Lower leg skin (tissue), 4 donors: ENCODE measurements around the gene CCNK. TPM values are rescaled to one million over a fixed set of nuclear protein-coding genes. Genes with fewer than 3 reads are reported as not detected.

Source experiments
- DNase-seq, 2 donors: peaks; one replicate each; pipeline ENCODE4 v3.0.0-alpha.2; 2019; ENCODE audit warnings: low spot score in 2 of 2
- H3K4me3 ChIP-seq: fragments of 200-600 bp; sonication (generic); 2 replicates; pipeline ENCODE4 v1.5.1; 2017; ENCODE audit warnings: mild to moderate bottlenecking, low read depth; ENCODE audit not compliant: poor library complexity, severe bottlenecking
- POLR2A ChIP-seq, 2 donors: fragments of 450-650 bp; IDR thresholded peaks; one replicate each; pipeline ENCODE4 v1.6.1; 2016 to 2017; ENCODE audit warnings: antibody characterized with exemption in 2 of 2, mild to moderate bottlenecking in 1 of 2, moderate library complexity in 1 of 2
- WGBS, 2 donors: methylation state at CpG; one replicate each; pipeline ENCODE4 v1.1.5; 2018; 5-methylcytosine and 5-hydroxymethylcytosine counted together
- intact Hi-C: fragments of 100-400 bp; cut with DNase I; formaldehyde crosslinking; loops from one replicate; pipeline ENCODE4 v1.15.0; 2023; ENCODE audit warnings: low total_unique reads
- total RNA-seq, 4 donors: library from RNA; depleted of rRNA; stranded (reverse); fragments of >200 nt; gene quantifications; one replicate each; pipeline ENCODE4 v1.1.0, GENCODE V29; 2016
- TF ChIP-seq, protein P1 (sequence below), 3 donors: fragments of 450-650 bp; IDR thresholded peaks; one replicate each; pipeline ENCODE4 v1.5.1; 2016; ENCODE audit warnings: antibody characterized with exemption in 3 of 3, mild to moderate bottlenecking in 3 of 3, moderate library complexity in 2 of 3

Gene CCNK
- total RNA-seq, 4 donors from 2014 or later: 15.0 to 29.4 (median 25.3) TPM

DNA sequence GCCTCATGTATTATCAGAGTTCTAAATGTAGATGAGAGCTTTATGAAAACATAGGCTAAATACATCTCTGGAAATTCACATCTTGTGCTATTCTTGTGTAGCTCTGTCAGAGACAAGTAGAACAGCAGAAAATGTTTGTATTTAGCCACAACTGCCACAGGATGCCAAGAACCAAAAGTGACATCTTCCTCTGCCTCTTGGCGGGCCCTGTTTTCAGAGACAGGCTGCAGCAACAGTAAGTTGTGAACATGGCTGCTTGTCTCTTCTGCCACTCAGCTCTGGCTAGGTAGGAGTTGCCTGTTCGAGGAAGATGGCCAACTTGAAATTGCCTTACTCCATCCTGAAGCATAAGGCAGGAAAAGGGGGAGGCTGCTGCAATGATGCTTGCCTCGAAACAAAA lies 30.9 kb upstream of the CCNK start:
- no peak overlapping the region for H3K4me3 ChIP-seq
- intact Hi-C loops: no loop called here
- 80 to 87% methylated on average over 3 of the region's 3 CpGs for WGBS, 2 donors
- TF ChIP-seq, protein P1, sequence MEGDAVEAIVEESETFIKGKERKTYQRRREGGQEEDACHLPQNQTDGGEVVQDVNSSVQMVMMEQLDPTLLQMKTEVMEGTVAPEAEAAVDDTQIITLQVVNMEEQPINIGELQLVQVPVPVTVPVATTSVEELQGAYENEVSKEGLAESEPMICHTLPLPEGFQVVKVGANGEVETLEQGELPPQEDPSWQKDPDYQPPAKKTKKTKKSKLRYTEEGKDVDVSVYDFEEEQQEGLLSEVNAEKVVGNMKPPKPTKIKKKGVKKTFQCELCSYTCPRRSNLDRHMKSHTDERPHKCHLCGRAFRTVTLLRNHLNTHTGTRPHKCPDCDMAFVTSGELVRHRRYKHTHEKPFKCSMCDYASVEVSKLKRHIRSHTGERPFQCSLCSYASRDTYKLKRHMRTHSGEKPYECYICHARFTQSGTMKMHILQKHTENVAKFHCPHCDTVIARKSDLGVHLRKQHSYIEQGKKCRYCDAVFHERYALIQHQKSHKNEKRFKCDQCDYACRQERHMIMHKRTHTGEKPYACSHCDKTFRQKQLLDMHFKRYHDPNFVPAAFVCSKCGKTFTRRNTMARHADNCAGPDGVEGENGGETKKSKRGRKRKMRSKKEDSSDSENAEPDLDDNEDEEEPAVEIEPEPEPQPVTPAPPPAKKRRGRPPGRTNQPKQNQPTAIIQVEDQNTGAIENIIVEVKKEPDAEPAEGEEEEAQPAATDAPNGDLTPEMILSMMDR (IDR thresholded peaks at IDR 0.05): no peak
- TF ChIP-seq POLR2A (IDR thresholded peaks at IDR 0.05): no peak
- DNase-seq: no peak

DNA sequence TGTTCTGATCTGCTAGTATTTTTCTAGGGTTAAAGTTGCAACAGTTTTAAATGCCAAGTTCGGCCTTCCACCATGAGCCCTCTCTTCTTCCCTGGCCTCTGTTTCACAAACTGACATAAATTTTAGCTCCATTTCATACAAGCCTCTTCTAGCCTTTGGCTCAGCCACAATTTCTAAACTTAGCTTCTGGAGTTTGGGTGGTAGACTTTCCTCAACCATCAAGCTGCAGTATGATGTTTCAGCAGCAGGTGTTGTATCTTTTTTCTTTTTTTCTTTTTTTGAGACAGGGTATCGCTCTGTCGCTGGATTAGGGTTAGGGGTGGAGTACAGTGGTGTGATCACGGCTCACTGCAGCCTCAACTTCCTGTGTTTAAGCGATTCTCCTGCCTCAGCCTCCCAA lies 30.0 kb upstream of the CCNK start:
- intact Hi-C loops: no loop called here
- no peak overlapping the region for H3K4me3 ChIP-seq
- DNase-seq: no peak
- TF ChIP-seq, protein P1 (IDR thresholded peaks at IDR 0.05): no peak
- TF ChIP-seq POLR2A (IDR thresholded peaks at IDR 0.05): no peak
- WGBS, 2 donors: 92 to 95% methylated on average over 5 of the region's 5 CpGs

DNA sequence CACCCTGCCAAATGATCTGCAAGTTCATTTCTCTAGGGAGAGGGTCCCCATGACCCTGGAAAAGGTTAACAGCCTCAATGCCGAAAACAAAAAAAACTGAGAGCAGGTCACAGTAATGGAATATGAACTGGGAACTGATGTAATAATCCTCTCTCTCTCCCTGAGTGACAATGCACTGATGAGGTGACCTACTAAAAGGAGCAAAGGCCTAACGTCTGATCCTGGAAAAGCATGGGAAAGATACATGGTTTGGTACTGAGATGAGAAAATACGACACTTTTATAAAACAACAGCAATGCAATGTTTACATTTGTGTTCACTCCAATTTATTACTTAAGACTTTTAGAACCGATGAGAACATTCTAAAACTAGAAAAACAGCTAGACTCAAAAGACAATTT lies 28.2 kb upstream of the CCNK start:
- TF ChIP-seq, protein P1 (IDR thresholded peaks at IDR 0.05): no peak
- TF ChIP-seq POLR2A (IDR thresholded peaks at IDR 0.05): no peak
- no peak overlapping the region for H3K4me3 ChIP-seq
- 86 to 91% methylated on average over 4 of the region's 4 CpGs for WGBS, 2 donors
- no peak for DNase-seq
- intact Hi-C loops: no loop called here

DNA sequence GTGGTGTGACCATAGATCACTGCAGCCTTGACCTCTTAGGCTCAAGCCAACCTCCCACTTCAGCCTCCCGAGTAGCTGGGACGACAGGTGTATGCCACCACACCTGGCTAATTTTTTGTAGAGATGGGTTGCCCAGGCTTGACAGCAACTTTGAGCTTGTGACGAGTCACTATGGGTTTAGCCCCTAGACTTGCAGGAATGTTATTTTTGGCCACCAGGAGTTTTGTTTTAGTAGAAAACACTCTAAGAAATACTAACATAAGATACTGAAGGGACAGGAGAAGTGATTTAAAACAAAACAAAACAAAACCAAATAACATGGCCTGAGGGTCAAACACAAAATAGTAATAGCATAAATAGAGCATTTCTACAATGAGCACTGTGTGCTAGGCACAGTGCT lies 27.0 kb upstream of the CCNK start:
- no peak overlapping the region for H3K4me3 ChIP-seq
- TF ChIP-seq, protein P1 (IDR thresholded peaks at IDR 0.05): no peak
- no peak for TF ChIP-seq POLR2A (IDR thresholded peaks at IDR 0.05)
- DNase-seq: no peak
- intact Hi-C loops: no loop called here
- 61 to 73% methylated on average over 3 of the region's 3 CpGs for WGBS, 2 donors

DNA sequence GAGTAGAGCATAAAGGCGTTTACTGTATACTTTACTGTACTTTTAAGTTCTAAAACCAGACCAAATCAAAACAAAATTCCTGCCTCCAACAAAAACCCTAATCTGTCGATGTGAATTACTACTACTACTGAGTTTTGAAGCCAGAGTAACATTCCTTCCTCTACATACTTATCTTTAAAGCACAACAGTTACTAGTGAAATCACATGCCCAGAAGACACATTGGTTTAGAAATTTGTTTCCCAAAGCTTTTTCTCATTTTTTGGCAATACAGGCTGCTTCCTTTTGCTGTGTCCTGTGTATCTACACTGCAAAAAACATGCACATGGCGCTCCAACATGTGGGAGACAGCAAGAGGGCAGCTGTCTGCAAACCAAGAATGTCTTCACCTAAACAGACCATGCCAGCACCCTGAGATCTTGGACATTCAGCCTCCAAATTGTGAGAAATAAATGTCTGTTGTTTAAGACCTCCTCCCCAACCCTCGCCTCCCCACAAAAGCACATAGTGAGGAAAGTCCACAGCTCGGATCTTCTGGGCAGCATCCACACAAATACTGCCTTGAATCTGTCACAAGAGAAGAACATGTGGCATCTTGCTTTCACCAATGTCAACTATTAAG lies 21.6 kb upstream of the CCNK start:
- no peak for DNase-seq
- H3K4me3 ChIP-seq: no peak overlapping the region
- intact Hi-C loops: no loop called here
- 77 to 83% methylated on average over 5 of the region's 5 CpGs for WGBS, 2 donors
- TF ChIP-seq POLR2A (IDR thresholded peaks at IDR 0.05): no peak
- TF ChIP-seq, protein P1 (IDR thresholded peaks at IDR 0.05): no peak

DNA sequence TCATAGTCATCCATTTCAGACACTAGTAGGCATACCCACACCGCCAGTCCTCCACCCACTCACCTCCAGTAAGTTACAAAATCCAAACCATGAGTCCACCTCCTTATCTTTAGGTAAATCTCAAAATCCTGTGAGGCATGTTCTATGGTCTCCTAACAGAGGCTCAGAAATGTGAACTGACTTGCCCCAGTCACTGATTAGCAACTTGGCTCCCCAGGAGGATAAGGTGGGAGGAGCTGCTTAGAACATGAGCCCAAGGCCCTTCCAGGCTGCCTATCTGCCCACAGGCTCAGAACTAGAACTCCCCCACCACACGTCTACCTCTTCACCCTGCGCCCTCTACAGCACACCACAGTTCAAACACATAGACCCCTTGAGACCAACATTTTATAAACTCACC lies 20.4 kb upstream of the CCNK start:
- TF ChIP-seq POLR2A (IDR thresholded peaks at IDR 0.05): no peak
- TF ChIP-seq, protein P1 (IDR thresholded peaks at IDR 0.05): no peak
- H3K4me3 ChIP-seq: no peak overlapping the region
- WGBS, 2 donors: 63 to 86% methylated on average over 3 of the region's 3 CpGs
- intact Hi-C loops: no loop called here
- DNase-seq: no peak
